Measurements from ENCODE around the gene KRIT1.

Gene KRIT1

DNA sequence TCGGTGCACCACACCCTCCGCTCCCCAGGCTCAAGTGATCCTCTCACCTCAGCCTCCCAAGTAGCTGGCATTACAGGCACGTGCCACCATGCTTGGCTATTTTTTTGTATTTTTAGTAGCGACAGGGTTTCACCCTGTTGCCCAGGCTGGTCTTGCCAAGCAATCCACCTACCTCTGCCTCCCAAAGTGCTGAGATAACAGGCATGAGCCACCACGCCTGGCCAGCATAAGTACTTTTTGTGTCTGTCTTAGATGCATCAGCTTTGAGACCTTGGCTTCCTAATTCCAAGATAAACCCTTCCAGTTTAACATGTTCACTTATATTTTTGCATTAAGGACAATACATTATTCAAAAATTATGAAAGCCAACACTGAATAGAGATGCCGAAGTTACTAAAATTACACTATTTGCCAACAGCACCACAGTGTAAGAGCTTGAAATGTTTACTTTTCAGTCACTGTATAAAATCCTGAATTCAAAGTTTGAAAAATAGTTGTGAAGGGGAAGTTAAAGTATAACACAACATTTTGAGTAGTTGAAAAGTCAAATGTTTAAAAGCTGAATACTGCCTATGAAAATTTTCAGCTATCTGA lies 36.6 kb upstream of the KRIT1 start:
- DNase-seq = no peak
- H3K9me3 ChIP-seq (ENCODE audit: insufficient read depth, low read length, severe bottlenecking) = peaks cover 3% of the 10 kb centered on the region
- no peaks in the 10 kb centered on the region for H3K27me3 ChIP-seq (ENCODE audit: insufficient read depth, low read length, poor library complexity)
- no peak overlapping the region for H2AFZ ChIP-seq (ENCODE audit: low read depth, low read length)
- H3K4me3 ChIP-seq (ENCODE audit: low read depth in 1 of 2, low read length in 2 of 2) = no peak overlapping the region
- 0 out of 2 replicates have a peak, but pooled peaks cover 3% of the 10 kb centered on the region for H4K20me1 ChIP-seq (ENCODE audit: insufficient read depth, low read length)
- no peak overlapping the region for H3K4me2 ChIP-seq (ENCODE audit: insufficient read depth, low read length)
- no peak overlapping the region for H3K9ac ChIP-seq (ENCODE audit: low read depth, low read length)
- no peaks in the 10 kb centered on the region; the same call in 1 of the 2 replicates for H3K36me3 ChIP-seq (ENCODE audit: insufficient read depth, low read length)
- no peak for ATAC-seq (ENCODE audit: insufficient read depth, low read depth)
- peaks cover 46% of the 10 kb centered on the region for H3K79me2 ChIP-seq (ENCODE audit: insufficient read depth, low read length)
- H3K27ac ChIP-seq (ENCODE audit: low read length) = no peak overlapping the region
- H3K4me1 ChIP-seq (ENCODE audit: insufficient read depth, low read length) = no peaks in the 10 kb centered on the region
- TF ChIP-seq, protein P1, sequence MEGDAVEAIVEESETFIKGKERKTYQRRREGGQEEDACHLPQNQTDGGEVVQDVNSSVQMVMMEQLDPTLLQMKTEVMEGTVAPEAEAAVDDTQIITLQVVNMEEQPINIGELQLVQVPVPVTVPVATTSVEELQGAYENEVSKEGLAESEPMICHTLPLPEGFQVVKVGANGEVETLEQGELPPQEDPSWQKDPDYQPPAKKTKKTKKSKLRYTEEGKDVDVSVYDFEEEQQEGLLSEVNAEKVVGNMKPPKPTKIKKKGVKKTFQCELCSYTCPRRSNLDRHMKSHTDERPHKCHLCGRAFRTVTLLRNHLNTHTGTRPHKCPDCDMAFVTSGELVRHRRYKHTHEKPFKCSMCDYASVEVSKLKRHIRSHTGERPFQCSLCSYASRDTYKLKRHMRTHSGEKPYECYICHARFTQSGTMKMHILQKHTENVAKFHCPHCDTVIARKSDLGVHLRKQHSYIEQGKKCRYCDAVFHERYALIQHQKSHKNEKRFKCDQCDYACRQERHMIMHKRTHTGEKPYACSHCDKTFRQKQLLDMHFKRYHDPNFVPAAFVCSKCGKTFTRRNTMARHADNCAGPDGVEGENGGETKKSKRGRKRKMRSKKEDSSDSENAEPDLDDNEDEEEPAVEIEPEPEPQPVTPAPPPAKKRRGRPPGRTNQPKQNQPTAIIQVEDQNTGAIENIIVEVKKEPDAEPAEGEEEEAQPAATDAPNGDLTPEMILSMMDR (IDR thresholded peaks at IDR 0.05; ENCODE audit: borderline replicate concordance, extremely low read depth, low read length, poor library complexity, severe bottlenecking) = no peak
- no peak for TF ChIP-seq EZH2 (IDR thresholded peaks at IDR 0.05; ENCODE audit: borderline replicate concordance, low read depth, low read length, severe bottlenecking)

DNA sequence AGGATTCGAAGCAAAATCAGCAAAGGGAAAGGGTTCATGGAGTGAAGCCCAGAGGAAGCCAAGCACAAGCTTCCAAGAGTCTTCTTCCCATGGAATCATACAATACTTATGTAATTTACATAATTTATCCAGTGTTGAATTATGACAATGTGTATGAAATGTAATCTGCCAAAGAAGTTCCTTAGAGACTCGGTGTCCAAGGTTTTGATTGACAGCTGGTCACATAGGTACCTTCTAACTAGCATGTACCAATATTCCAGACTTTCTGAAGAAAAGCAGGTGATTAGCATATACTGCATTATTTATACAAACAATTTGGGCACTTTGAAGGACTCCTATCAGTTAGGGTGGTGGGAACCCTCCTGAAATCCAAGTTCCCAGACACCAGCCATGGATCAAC lies 35.3 kb upstream of the KRIT1 start:
- Histone ChIP-seq H2AFZ (ENCODE audit: low read depth, low read length) (no peak overlapping the region), H3K27ac (ENCODE audit: low read length) (no peak overlapping the region), H3K4me1 (ENCODE audit: insufficient read depth, low read length) (no peaks in the 10 kb centered on the region), H3K4me3 (ENCODE audit: low read depth in 1 of 2, low read length in 2 of 2) (no peak overlapping the region), H3K79me2 (ENCODE audit: insufficient read depth, low read length) (peaks cover 46% of the 10 kb centered on the region), H3K36me3 (ENCODE audit: insufficient read depth, low read length) (no peaks in the 10 kb centered on the region; the same call in 1 of the 2 replicates), H3K27me3 (ENCODE audit: insufficient read depth, low read length, poor library complexity) (no peaks in the 10 kb centered on the region), H3K9me3 (ENCODE audit: insufficient read depth, low read length, severe bottlenecking) (peaks cover 3% of the 10 kb centered on the region), H3K4me2 (ENCODE audit: insufficient read depth, low read length) (no peak overlapping the region), H3K9ac (ENCODE audit: low read depth, low read length) (no peak overlapping the region), H4K20me1 (ENCODE audit: insufficient read depth, low read length) (0 out of 2 replicates have a peak, but pooled peaks cover 1% of the 10 kb centered on the region)
- ATAC-seq (ENCODE audit: insufficient read depth, low read depth) = no peak
- DNase-seq = no peak
- TF ChIP-seq EZH2 (IDR thresholded peaks at IDR 0.05; ENCODE audit: borderline replicate concordance, low read depth, low read length, severe bottlenecking) = no peak
- TF ChIP-seq, protein P1 (IDR thresholded peaks at IDR 0.05; ENCODE audit: borderline replicate concordance, extremely low read depth, low read length, poor library complexity, severe bottlenecking) = no peak

DNA sequence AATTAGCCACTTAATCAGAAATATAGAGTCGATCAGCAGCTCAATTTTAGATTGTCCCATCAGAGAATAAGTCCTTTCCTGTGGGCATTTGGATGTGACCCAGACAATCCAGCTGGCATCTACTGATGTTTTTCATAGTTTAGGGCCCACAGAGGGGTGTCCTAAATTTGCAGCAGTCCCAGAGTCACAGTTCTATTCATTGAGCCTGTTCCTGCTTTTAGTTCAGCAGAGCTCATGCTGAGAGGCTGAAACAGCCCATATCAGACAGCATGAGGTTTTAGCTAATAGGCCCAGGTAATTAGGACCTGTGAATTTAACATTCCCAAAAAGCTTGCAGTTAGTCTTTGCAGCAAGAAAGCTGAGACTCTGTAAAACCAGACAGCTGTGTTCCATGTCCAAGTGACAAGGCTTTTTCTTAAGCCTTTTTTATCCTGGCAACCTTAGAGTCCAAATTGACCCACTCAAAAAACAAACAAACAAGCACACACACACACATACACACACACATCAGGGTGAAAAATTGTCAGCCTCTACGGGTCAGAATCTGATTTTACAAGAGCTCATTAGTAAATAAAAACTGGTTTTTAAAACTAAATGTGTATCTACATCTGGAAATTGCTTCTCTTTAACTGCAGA lies 33.8 kb upstream of the KRIT1 start:
- Histone ChIP-seq H3K36me3 (ENCODE audit: insufficient read depth, low read length) (no peaks in the 10 kb centered on the region; the same call in 1 of the 2 replicates), H3K4me3 (ENCODE audit: low read depth in 1 of 2, low read length in 2 of 2) (no peak overlapping the region), H2AFZ (ENCODE audit: low read depth, low read length) (no peak overlapping the region), H3K9me3 (ENCODE audit: insufficient read depth, low read length, severe bottlenecking) (peaks cover 3% of the 10 kb centered on the region), H3K4me1 (ENCODE audit: insufficient read depth, low read length) (no peaks in the 10 kb centered on the region), H4K20me1 (ENCODE audit: insufficient read depth, low read length) (no peaks in the 10 kb centered on the region), H3K79me2 (ENCODE audit: insufficient read depth, low read length) (peaks cover 38% of the 10 kb centered on the region), H3K9ac (ENCODE audit: low read depth, low read length) (no peak overlapping the region), H3K27me3 (ENCODE audit: insufficient read depth, low read length, poor library complexity) (no peaks in the 10 kb centered on the region), H3K4me2 (ENCODE audit: insufficient read depth, low read length) (no peak overlapping the region), H3K27ac (ENCODE audit: low read length) (no peak overlapping the region)
- DNase-seq (no peak), ATAC-seq (ENCODE audit: insufficient read depth, low read depth) (no peak)
- TF ChIP-seq EZH2 (IDR thresholded peaks at IDR 0.05; ENCODE audit: borderline replicate concordance, low read depth, low read length, severe bottlenecking) = no peak
- TF ChIP-seq, protein P1 (IDR thresholded peaks at IDR 0.05; ENCODE audit: borderline replicate concordance, extremely low read depth, low read length, poor library complexity, severe bottlenecking) = no peak

All from DND-41 (cell line).